Fibroblast of villous mesenchyme (primary cell): ENCODE results near the gene TINAG. TPM values are rescaled to one million over a fixed set of nuclear protein-coding genes. Genes with fewer than 3 reads are reported as not detected.

Experiments
- DNase-seq: peaks from one replicate; pipeline ENCODE4 v3.0.0-alpha.2; 2010; ENCODE audit warnings: low read depth
- H3K4me3 ChIP-seq: 2 replicates; pipeline ENCODE4 v1.5.1; 2011; ENCODE audit warnings: low read depth, mild to moderate bottlenecking, low read length
- total RNA-seq: library from RNA; depleted of rRNA; stranded (reverse); fragments of >200 nt; gene quantifications from 2 replicates; pipeline ENCODE4 v1.2.3, GENCODE V29; 2012
- TF ChIP-seq, protein P1 (sequence below): IDR thresholded peaks from 2 replicates; pipeline ENCODE4 v1.5.1; 2012; ENCODE audit warnings: low read depth, mild to moderate bottlenecking, low read length; ENCODE audit not compliant: insufficient read depth

Gene TINAG
- total RNA-seq, 1 donor, result not detected

DNA sequence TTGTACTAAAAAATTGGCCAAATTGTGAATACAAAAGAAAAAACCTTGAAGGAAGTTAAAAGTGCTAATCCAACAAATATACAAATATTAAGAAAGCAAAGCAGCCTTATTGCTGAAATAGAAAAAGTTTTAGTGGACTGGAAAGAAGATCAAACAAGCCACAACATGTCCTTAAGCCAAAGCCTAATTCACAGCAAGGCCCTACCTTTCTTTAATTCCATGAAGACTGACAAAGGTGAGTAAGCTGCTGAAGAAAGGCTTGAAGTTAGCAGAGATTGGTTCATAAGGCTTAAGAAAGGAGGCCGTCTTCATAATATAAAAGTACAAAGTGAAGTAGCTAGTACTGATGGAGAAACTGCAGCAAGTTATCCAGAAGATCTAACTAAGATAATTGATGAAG, 53.5 kb downstream of the TINAG start:
- TF ChIP-seq, protein P1, sequence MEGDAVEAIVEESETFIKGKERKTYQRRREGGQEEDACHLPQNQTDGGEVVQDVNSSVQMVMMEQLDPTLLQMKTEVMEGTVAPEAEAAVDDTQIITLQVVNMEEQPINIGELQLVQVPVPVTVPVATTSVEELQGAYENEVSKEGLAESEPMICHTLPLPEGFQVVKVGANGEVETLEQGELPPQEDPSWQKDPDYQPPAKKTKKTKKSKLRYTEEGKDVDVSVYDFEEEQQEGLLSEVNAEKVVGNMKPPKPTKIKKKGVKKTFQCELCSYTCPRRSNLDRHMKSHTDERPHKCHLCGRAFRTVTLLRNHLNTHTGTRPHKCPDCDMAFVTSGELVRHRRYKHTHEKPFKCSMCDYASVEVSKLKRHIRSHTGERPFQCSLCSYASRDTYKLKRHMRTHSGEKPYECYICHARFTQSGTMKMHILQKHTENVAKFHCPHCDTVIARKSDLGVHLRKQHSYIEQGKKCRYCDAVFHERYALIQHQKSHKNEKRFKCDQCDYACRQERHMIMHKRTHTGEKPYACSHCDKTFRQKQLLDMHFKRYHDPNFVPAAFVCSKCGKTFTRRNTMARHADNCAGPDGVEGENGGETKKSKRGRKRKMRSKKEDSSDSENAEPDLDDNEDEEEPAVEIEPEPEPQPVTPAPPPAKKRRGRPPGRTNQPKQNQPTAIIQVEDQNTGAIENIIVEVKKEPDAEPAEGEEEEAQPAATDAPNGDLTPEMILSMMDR, result no peak
- DNase-seq, result no peak
- no peak overlapping the region for H3K4me3 ChIP-seq

DNA sequence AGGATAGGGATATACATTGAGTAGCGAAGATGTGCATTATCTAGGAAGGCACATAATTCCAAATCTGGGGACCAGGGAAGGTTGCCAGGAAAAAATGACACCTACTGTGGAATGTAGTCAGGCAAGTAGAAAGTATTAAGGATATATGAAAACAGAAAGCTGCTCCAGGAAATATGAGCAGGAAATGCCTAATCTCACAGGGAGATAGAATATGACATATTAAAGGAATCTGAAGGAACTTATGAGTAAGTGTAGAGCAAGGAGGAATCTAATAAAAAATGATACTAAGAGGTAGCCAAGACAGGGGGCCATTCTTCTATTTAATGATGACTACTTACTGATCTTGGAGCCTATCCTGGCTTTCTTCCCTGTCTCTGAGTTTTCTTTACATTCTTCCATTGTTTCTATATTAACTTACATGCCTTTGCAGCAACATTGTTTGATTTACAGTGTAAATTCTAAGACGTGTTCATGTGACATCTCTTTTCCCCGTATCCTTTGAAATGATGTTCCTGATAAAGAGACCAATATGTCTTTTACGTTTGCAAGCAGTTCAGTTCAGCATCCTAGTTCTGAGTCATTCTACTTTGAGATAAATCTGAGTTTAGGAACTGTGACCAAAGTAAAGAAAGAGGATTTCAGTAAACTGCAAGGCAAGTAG, 58.6 kb downstream of the TINAG start:
- no peak overlapping the region for H3K4me3 ChIP-seq
- peak; percentile 19 for DNase-seq
- TF ChIP-seq, protein P1, result no peak

DNA sequence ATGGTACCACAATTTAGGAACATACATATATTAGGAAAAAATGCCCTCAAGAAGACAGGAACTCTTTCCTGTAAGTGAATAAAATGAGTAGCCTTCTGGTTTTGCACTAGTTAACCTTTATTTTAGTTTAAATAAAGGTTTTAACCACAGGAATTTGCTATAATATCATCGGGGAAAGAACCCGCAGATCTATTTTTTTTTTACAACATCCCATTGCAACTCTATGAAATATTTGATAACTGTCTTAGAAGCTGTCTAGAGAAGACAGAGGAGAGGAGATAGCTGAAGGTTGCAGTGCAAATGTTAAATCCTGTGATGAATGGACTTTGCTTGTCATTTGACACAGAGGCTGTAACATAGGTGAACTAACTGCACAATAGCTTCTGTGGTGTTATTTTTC, 69.5 kb downstream of the TINAG start:
- TF ChIP-seq, protein P1, result no peak
- peak; percentile 1 for DNase-seq

DNA sequence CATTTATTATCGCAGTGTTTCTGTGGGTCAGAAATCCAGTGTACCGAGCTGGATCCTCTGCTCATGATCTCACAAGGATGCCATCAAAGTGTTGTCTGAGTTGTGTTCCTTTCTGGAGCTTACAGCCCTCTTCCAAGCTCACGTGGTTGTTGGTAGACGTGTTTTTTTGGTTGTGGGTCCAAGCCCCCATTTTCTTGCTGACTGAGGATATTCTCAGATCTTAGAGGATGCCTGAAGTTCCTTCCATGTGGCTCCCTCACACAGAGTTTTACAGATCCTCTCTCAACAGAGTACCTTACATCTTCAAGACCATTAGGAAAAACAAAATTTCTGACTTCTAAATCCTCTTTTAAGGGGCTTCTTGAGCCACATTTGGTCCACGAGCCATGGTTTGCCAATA, 78.1 kb downstream of the TINAG start:
- H3K4me3 ChIP-seq, result no peak overlapping the region
- TF ChIP-seq, protein P1, result no peak
- no peak for DNase-seq

More for the DNA sequence above, 69.5 kb downstream of the TINAG start:
- no peak overlapping the region for H3K4me3 ChIP-seq

DNA sequence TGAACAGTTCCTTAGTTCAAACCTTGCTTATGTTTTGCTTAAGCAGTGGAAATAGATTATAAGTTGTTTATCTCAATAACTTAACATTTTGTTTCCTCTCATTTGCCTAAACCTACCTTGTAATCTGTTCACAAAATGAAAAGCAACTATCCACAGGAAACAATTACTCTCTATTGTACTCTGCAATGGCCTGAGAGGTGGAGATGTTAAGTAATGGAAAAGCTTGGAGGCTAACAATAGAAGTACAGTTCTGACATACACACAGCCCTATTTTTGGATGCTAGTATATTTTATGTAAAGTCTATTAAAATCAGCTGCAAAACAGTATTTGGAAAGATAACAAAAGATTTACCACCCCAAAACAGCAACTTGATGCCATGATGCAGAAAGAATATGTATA, 82.1 kb downstream of the TINAG start:
- no peak overlapping the region for H3K4me3 ChIP-seq
- TF ChIP-seq, protein P1, result no peak
- no peak for DNase-seq

DNA sequence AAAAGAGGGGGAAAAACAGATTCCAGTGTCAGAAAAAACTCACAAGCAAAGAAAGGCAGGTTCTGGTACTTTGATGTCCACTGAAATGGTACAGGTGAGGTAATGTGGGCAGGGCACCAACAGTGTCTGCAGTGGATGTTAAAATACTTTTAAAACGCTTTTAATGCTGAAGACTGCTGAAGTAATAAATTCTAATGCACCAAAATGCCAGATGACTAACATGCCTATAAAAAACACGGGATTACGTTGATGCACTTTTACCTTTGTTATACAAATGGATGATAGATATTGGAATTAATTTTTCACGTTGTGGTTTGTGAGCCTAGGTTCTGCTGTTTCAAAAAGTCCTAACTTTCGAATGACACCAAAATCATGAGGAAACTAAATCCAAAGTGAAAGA, 83.3 kb downstream of the TINAG start:
- no peak overlapping the region for H3K4me3 ChIP-seq
- TF ChIP-seq, protein P1, result no peak
- DNase-seq, result no peak

DNA sequence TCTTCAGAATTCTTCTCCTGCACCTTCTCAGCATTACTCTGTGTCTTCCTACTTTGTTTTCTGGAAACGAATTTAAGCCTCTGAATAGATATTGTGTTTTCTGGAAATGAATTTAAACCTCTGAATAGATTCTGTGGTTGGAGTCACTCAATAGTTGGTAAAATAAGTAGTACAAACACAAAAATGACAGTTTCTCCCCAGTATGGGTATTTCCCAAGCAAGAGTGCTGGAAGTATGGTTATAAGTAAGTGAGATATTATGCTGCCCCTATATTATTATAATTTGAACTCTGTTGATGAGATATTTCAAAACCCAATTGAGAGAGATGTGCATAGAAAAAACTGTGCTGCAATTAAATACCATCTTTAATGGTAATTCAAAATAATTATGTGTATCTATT, 94.9 kb downstream of the TINAG start:
- DNase-seq, result no peak
- TF ChIP-seq, protein P1, result no peak
- no peak overlapping the region for H3K4me3 ChIP-seq
